Sigmoid colon (tissue), 7 donors: Measurements from ENCODE around the gene WBP2NL. TPM values are rescaled to one million over a fixed set of nuclear protein-coding genes. Genes with fewer than 3 reads are reported as not detected.

ENCODE experiments used
- DNase-seq: peaks from one replicate; pipeline ENCODE4 v3.0.0-alpha.2; 2019
- H3K27ac ChIP-seq, 4 donors: fragments of 200-600 bp; sonication (generic); one replicate each; pipeline ENCODE4 v1.5.1; 2016 to 2019; ENCODE audit warnings: mild to moderate bottlenecking in 1 of 4
- H3K27me3 ChIP-seq, 3 donors: fragments of 200-600 bp; sonication (generic); one replicate each; pipeline ENCODE4 v1.5.1; 2019; ENCODE audit warnings: mild to moderate bottlenecking in 1 of 3
- H3K36me3 ChIP-seq, 4 donors: fragments of 200-600 bp; sonication (generic); one replicate each; pipeline ENCODE4 v1.5.1; 2016 to 2019
- H3K4me1 ChIP-seq, 4 donors: fragments of 200-600 bp; sonication (generic); one replicate each; pipeline ENCODE4 v1.5.1; 2017 to 2019
- H3K4me3 ChIP-seq, 4 donors: fragments of 200-600 bp; sonication (generic); one replicate each; pipeline ENCODE4 v1.5.1; 2017 to 2019; ENCODE audit warnings: mild to moderate bottlenecking in 2 of 4, moderate library complexity in 1 of 4
- H3K9me3 ChIP-seq, 4 donors: fragments of 200-600 bp in 3 of 4; sonication (generic) in 3 of 4; one replicate each; pipeline versions ENCODE4 v1.5.1 to v1.6.1; 2013 to 2019
- CTCF ChIP-seq, 4 experiments: fragments of 450-650 bp in 3 of 4; fragments of 200-600 bp in 1 of 4; IDR thresholded peaks; one replicate each; pipeline ENCODE4 v1.5.1; 2016 to 2019; ENCODE audit warnings: antibody characterized with exemption in 4 of 4, mild to moderate bottlenecking in 3 of 4, moderate library complexity in 2 of 4
- EP300 ChIP-seq, 4 donors: sonication (generic); formaldehyde crosslinking; IDR thresholded peaks; one replicate each; pipeline ENCODE4 v1.6.1; 2017; ENCODE audit warnings: antibody characterized with exemption in 4 of 4
- POLR2A ChIP-seq, 2 donors: fragments of 450-650 bp; IDR thresholded peaks; one replicate each; pipeline ENCODE4 v1.6.1; 2016; ENCODE audit warnings: antibody characterized with exemption in 2 of 2, mild to moderate bottlenecking in 2 of 2, moderate library complexity in 2 of 2
- POLR2AphosphoS5 ChIP-seq, 4 donors: sonication (generic); formaldehyde crosslinking; IDR thresholded peaks; one replicate each; pipeline ENCODE4 v1.6.1; 2017; ENCODE audit warnings: antibody characterized with exemption in 4 of 4
- WGBS, 2 donors: extraction: QIAGEN DNeasy Blood & Tissue Kit; methylation state at CpG; one replicate each; pipeline ENCODE4 v1.1.7; 2013; 5-methylcytosine and 5-hydroxymethylcytosine counted together
- intact Hi-C: fragments of 100-400 bp; cut with DNase I; formaldehyde crosslinking; loops from one replicate; pipeline ENCODE4 v1.15.1; 2023
- polyA plus RNA-seq, 3 donors: library from polyadenylated mRNA; stranded (reverse); fragments of 200-250 nt; gene quantifications; one replicate each; pipeline ENCODE4 v1.2.3, GENCODE V29; 2013
- total RNA-seq, 4 donors: library from RNA; depleted of rRNA; stranded (reverse); fragments of >200 nt; gene quantifications; one replicate each; pipeline ENCODE4 v1.1.0, GENCODE V29; 2016
- donor health status: healthy with polysubstance abuse.
- donor health status: Bipolar disorder and iron deficiency.
- donor health status: healthy.

Gene WBP2NL
- total and polyA plus RNA-seq, 7 donors: 0.71 to 2.8 (median 0.92) TPM; not detected in 1

GRCh38 chr22:42035256-42035655 lies 36.7 kb downstream of the WBP2NL start:
- 94 to 95% methylated on average over 8 of the region's 8 CpGs for WGBS, 2 donors
- H3K4me1 ChIP-seq: no peaks in the 10 kb centered on the region
- no peak for DNase-seq
- intact Hi-C loops: no loop called here
- no peak overlapping the region for H3K4me3 ChIP-seq
- TF ChIP-seq CTCF (IDR thresholded peaks at IDR 0.05): no peak
- no peak for TF ChIP-seq POLR2A (IDR thresholded peaks at IDR 0.05)
- TF ChIP-seq EP300 (IDR thresholded peaks at IDR 0.05): no peak
- no peak for TF ChIP-seq POLR2AphosphoS5 (IDR thresholded peaks at IDR 0.05)
- H3K27me3 ChIP-seq: no peaks in the 10 kb centered on the region
- peaks cover 0 to 5% (median 0%) of the 10 kb centered on the region in 4 donors for H3K9me3 ChIP-seq
- H3K36me3 ChIP-seq: no peaks in the 10 kb centered on the region
- H3K27ac ChIP-seq: no peak overlapping the region

- no peak overlapping the region for H3K27ac ChIP-seq
- H3K36me3 ChIP-seq: no peaks in the 10 kb centered on the region
- H3K27me3 ChIP-seq: no peaks in the 10 kb centered on the region
- no peak for TF ChIP-seq POLR2A (IDR thresholded peaks at IDR 0.05)
- TF ChIP-seq CTCF (IDR thresholded peaks at IDR 0.05): no peak
- TF ChIP-seq POLR2AphosphoS5 (IDR thresholded peaks at IDR 0.05): no peak
- no peak for TF ChIP-seq EP300 (IDR thresholded peaks at IDR 0.05)
- no peaks in the 10 kb centered on the region for H3K4me1 ChIP-seq
- H3K4me3 ChIP-seq: no peak overlapping the region
- WGBS, 2 donors: 96 to 97% methylated on average over 5 of the region's 5 CpGs
- no peak for DNase-seq
- intact Hi-C loops: no loop called here
- H3K9me3 ChIP-seq: peaks cover 0 to 9% (median 0%) of the 10 kb centered on the region in 4 donors
Measured at GRCh38 chr22:42039271-42039670, 40.7 kb downstream of the WBP2NL start.

DNA sequence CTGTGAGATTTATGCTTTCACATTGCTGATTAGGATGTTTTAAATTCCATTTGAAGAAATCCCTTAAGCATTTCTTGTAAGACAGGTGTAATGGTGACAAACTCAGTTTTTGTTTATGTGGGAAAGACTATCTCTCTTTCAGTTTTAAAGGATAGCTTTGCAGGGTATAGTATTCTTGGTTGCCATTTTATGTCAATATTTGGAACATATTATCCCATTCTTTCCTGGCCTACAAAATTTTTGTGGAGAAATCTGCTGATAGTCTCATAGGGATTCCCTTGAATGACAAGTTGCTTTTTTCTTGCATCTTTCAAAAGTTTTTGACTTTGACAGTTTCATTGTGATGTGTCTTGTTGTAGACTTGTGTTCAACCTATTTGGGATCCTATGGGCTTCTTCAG lies 43.2 kb downstream of the WBP2NL start:
- intact Hi-C loops: no loop called here

GRCh38 chr22:42050641-42051180 lies 52.1 kb downstream of the WBP2NL start:
- no peaks in the 10 kb centered on the region for H3K9me3 ChIP-seq
- no peaks in the 10 kb centered on the region for H3K4me1 ChIP-seq
- H3K36me3 ChIP-seq: no peaks in the 10 kb centered on the region
- DNase-seq: no peak
- intact Hi-C loops: no loop called here
- TF ChIP-seq CTCF (IDR thresholded peaks at IDR 0.05) (no peak), POLR2AphosphoS5 (IDR thresholded peaks at IDR 0.05) (no peak), EP300 (IDR thresholded peaks at IDR 0.05) (no peak), POLR2A (IDR thresholded peaks at IDR 0.05) (no peak)
- WGBS, 2 donors: 80 to 83% methylated on average over 2 of the region's 2 CpGs
- H3K27ac ChIP-seq: no peak overlapping the region
- no peak overlapping the region for H3K4me3 ChIP-seq
- no peaks in the 10 kb centered on the region for H3K27me3 ChIP-seq

More for the DNA sequence above, 43.2 kb downstream of the WBP2NL start:
- Histone ChIP-seq H3K27ac (no peak overlapping the region), H3K4me3 (no peak overlapping the region), H3K4me1 (no peaks in the 10 kb centered on the region), H3K36me3 (no peaks in the 10 kb centered on the region), H3K9me3 (peaks cover 0 to 9% (median 0%) of the 10 kb centered on the region in 4 donors), H3K27me3 (no peaks in the 10 kb centered on the region)
- no peak for DNase-seq
- TF ChIP-seq POLR2AphosphoS5 (IDR thresholded peaks at IDR 0.05): no peak

DNA sequence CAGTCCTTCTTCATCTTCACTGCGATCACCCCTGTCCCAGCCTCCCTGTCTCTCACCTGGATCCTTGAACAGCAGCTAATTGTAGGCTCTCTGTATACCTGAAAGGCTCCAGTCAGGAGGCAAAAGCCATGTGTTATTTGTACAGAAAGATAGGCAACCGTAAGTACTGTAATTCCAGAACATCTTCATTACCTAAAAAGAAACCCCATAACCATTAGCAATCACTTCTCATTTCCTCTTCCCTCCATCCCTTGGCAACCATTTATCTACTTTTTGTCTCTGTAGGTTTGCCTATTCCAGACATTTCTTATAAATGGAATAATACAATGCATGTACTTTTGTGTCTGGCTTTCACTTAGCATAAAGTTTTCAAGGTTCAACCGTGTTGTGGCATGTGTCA lies 54.2 kb downstream of the WBP2NL start:
- no peak for TF ChIP-seq CTCF (IDR thresholded peaks at IDR 0.05)
- no peak for TF ChIP-seq POLR2A (IDR thresholded peaks at IDR 0.05)
- no peak for TF ChIP-seq EP300 (IDR thresholded peaks at IDR 0.05)
- TF ChIP-seq POLR2AphosphoS5 (IDR thresholded peaks at IDR 0.05): no peak
- intact Hi-C loops: no loop called here
- Histone ChIP-seq H3K4me3 (no peak overlapping the region), H3K27me3 (no peaks in the 10 kb centered on the region), H3K27ac (no peak overlapping the region), H3K36me3 (no peaks in the 10 kb centered on the region), H3K9me3 (peaks cover 0 to 4% (median 0%) of the 10 kb centered on the region in 4 donors), H3K4me1 (no peaks in the 10 kb centered on the region)
- DNase-seq: no peak
- 88 to 89% methylated on average over 3 of the region's 3 CpGs for WGBS, 2 donors
